Large intestine (tissue), 12 donors: ENCODE results near the gene SPINK4. TPM values are rescaled to one million over a fixed set of nuclear protein-coding genes. Genes with fewer than 3 reads are reported as not detected.

ENCODE experiments used
- DNase-seq, 2 donors: peaks; one replicate each; pipeline versions ENCODE4 v3.0.0 to v3.0.0-alpha.2; 2013
- H3K27ac ChIP-seq: one replicate; pipeline ENCODE4 v1.5.1; 2013; ENCODE audit warnings: low read length
- H3K27me3 ChIP-seq: 2 replicates; pipeline ENCODE4 v1.6.1; 2013; ENCODE audit warnings: low read length; ENCODE audit not compliant: control insufficient read depth, insufficient read depth
- H3K36me3 ChIP-seq: 2 replicates; pipeline ENCODE4 v1.6.1; 2013; ENCODE audit warnings: low read length; ENCODE audit not compliant: control insufficient read depth, insufficient read depth
- H3K4me1 ChIP-seq: one replicate; pipeline ENCODE4 v1.6.1; 2013; ENCODE audit warnings: low read length; ENCODE audit not compliant: control insufficient read depth, insufficient read depth
- H3K4me3 ChIP-seq: one replicate; pipeline ENCODE4 v1.5.1; 2013; ENCODE audit warnings: low read length
- H3K9me3 ChIP-seq: one replicate; pipeline ENCODE4 v1.6.1; 2013; ENCODE audit warnings: mild to moderate bottlenecking, low read depth, low read length, moderate library complexity; ENCODE audit not compliant: control insufficient read depth
- WGBS: methylation state at CpG from one replicate; pipeline ENCODE4 v1.1.5; 2013; ENCODE audit warnings: low lambda C conversion rate; ENCODE audit not compliant: insufficient coverage; 5-methylcytosine and 5-hydroxymethylcytosine counted together
- long read RNA-seq, 11 donors: transcript quantifications; one replicate each; lab custom pipeline, GENCODE V29; 2026
- polyA plus RNA-seq: library from polyadenylated mRNA; unstranded; fragments of 120-200 nt; gene quantifications from one replicate; pipeline ENCODE4 v1.2.1, GENCODE V29; 2013

Gene SPINK4
- polyA plus RNA-seq, result 82.4 TPM
- long read RNA-seq, donor 1, transcript SPINK4-201 (4 exons, 402 nt), result major isoform, 29 of 29 reads
- long read RNA-seq, donor 1, partial matches to known transcripts, result 0 of 29 reads
- long read RNA-seq, donor 1, other reads (novel, unspliced or antisense), result 0 of 29 reads
- long read RNA-seq, donor 2, transcript SPINK4-201 (4 exons, 402 nt), result major isoform, 96 of 96 reads
- long read RNA-seq, donor 2, partial matches to known transcripts, result 0 of 96 reads
- long read RNA-seq, donor 2, other reads (novel, unspliced or antisense), result 0 of 96 reads
- long read RNA-seq, donor 3, result 0 reads
- long read RNA-seq, donor 4, transcript SPINK4-201 (4 exons, 402 nt), result major isoform, 31 of 31 reads
- long read RNA-seq, donor 4, partial matches to known transcripts, result 0 of 31 reads
- long read RNA-seq, donor 4, other reads (novel, unspliced or antisense), result 0 of 31 reads
- long read RNA-seq, donor 5, transcript SPINK4-201 (4 exons, 402 nt), result major isoform, 11 of 11 reads
- long read RNA-seq, donor 5, partial matches to known transcripts, result 0 of 11 reads
- long read RNA-seq, donor 5, other reads (novel, unspliced or antisense), result 0 of 11 reads
- long read RNA-seq, donor 6, transcript SPINK4-201 (4 exons, 402 nt), result major isoform, 9 of 9 reads
- long read RNA-seq, donor 6, partial matches to known transcripts, result 0 of 9 reads
- long read RNA-seq, donor 6, other reads (novel, unspliced or antisense), result 0 of 9 reads
- long read RNA-seq, donor 7, transcript SPINK4-201 (4 exons, 402 nt), result major isoform, 7 of 7 reads
- long read RNA-seq, donor 7, partial matches to known transcripts, result 0 of 7 reads
- long read RNA-seq, donor 7, other reads (novel, unspliced or antisense), result 0 of 7 reads
- long read RNA-seq, donor 8, transcript SPINK4-201 (4 exons, 402 nt), result major isoform, 159 of 172 reads
- long read RNA-seq, donor 8, partial matches to known transcripts, result 6 of 172 reads
- long read RNA-seq, donor 8, other reads (novel, unspliced or antisense), result 7 of 172 reads
- long read RNA-seq, donor 9, transcript SPINK4-201 (4 exons, 402 nt), result major isoform, 68 of 68 reads
- long read RNA-seq, donor 9, partial matches to known transcripts, result 0 of 68 reads
- long read RNA-seq, donor 9, other reads (novel, unspliced or antisense), result 0 of 68 reads
- long read RNA-seq, donor 10, transcript SPINK4-201 (4 exons, 402 nt), result major isoform, 21 of 21 reads
- long read RNA-seq, donor 10, partial matches to known transcripts, result 0 of 21 reads
- long read RNA-seq, donor 10, other reads (novel, unspliced or antisense), result 0 of 21 reads
- long read RNA-seq, donor 11, transcript SPINK4-201 (4 exons, 402 nt), result major isoform, 23 of 23 reads
- long read RNA-seq, donor 11, partial matches to known transcripts, result 0 of 23 reads
- long read RNA-seq, donor 11, other reads (novel, unspliced or antisense), result 0 of 23 reads

- Histone ChIP-seq H3K4me3 (peak within 1 kb of the TSS; percentile 8), H3K27ac (no peak within 1 kb of the TSS), H3K36me3 (no peaks in the 10 kb centered on the region), H3K9me3 (no peaks in the 10 kb centered on the region), H3K4me1 (peaks cover 13% of the 10 kb centered on the region), H3K27me3 (no peaks in the 10 kb centered on the region)
- no CpG with 5 or more reads among the region's 7 CpGs for WGBS
- peak in 1 of 2 donors; percentile 30 for DNase-seq
Measured at GRCh38 chr9:33239921-33240320, at the start of gene SPINK4. TSS of gene SPINK4 (plus strand) at chr9:33240167. CDS start at chr9:33240209, 42 bp downstream.

- no peak overlapping the region for H3K4me3 ChIP-seq
- no CpG with 5 or more reads among the region's 3 CpGs for WGBS
- no peaks in the 10 kb centered on the region for H3K36me3 ChIP-seq
- H3K27me3 ChIP-seq, result no peaks in the 10 kb centered on the region
- H3K27ac ChIP-seq, result no peak overlapping the region
- no peak for DNase-seq
- H3K9me3 ChIP-seq, result no peaks in the 10 kb centered on the region
- H3K4me1 ChIP-seq, result peaks cover 14% of the 10 kb centered on the region
Measured at GRCh38 chr9:33192493-33193255, 47.3 kb upstream of the SPINK4 start.

DNA sequence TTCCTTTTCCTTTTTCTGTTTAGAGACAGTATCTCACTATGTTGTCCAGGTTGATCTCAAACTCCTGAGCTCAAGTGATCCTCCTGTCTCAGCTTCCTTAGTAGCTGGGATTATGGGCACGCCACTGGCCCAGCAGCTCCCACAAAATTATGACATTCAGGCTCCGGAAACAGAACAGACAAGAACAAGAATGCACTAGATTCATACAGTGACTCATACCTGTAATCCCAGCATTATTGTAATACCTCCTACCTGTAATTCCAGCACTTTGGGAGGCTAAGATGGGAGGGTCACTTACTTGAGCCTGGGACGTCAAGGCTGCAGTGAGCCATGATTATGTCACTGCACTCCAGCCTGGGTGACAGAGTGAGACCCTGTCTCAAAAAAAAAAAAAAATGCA, 46.1 kb upstream of the SPINK4 start:
- Histone ChIP-seq H3K36me3 (no peaks in the 10 kb centered on the region), H3K4me1 (peaks cover 12% of the 10 kb centered on the region), H3K4me3 (no peak overlapping the region), H3K27ac (no peak overlapping the region), H3K9me3 (no peaks in the 10 kb centered on the region), H3K27me3 (no peaks in the 10 kb centered on the region)
- DNase-seq, result no peak
- WGBS, result no CpG with 5 or more reads among the region's 3 CpGs

DNA sequence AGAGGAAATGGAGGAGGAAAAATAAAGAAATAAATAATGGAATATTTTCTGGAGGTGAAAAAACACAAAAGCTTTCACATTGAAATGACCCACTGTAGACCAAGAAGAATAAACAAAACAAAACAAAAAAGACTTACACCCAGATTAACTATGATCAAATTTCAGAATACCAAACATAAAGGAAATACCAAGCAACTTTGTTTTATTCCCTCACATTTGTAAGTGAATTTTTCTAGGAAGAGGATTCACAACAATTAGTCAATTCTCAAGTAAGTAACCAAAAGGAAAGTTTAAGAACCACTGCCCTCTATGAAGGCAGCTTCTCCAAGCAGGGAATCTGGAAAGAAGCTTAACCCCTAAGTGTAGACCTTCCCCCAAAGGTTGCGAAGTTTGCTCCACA, 43.2 kb upstream of the SPINK4 start:
- Histone ChIP-seq H3K27ac (no peak overlapping the region), H3K4me1 (no peaks in the 10 kb centered on the region), H3K27me3 (no peaks in the 10 kb centered on the region), H3K9me3 (no peaks in the 10 kb centered on the region), H3K36me3 (no peaks in the 10 kb centered on the region), H3K4me3 (no peak overlapping the region)
- no peak for DNase-seq
- WGBS, result 100% methylated on average over 1 of the region's 1 CpG

DNA sequence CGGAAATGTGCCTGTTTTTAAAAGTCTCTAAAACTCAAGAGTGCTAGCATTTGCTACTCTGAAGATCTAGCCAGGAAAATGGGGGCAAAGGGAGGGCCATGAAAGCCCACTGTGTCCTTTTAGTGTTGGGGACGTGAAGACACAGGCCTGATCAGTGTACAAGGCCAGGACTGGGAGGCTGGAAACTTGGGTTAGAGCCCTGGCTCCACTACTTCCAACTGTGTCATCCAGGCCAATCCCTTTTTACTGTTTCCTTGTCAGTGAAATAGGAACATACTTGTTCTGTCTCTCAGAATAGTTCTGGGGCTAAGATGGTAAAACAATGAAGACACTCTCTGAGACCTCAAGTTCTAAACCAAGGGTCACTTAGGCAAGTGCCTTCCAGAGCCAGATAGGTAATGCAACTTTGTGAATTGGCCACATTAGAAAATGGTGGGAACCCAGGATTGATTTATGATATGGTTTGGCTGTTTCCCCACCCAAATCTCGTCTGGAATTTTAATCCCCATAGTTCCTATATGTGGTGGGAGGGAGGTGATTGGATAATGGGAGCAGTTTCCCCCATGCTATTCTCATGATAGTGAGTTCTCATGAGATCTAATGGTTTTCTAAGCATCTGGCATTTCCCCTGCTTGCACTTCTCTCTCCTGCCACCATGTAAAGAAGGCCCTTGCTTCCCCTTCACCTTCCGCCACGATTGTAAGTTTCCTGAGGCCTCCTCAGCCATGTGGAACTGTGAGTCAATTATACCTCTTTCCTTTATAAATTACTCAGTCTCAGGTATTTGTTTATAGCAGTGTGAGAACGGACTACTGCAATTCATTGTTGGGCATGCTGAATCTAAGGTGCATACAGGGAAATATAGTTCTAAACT, 42.5 kb upstream of the SPINK4 start:
- Histone ChIP-seq H3K27ac (no peak overlapping the region), H3K4me1 (no peaks in the 10 kb centered on the region), H3K36me3 (no peaks in the 10 kb centered on the region), H3K9me3 (no peaks in the 10 kb centered on the region), H3K27me3 (no peaks in the 10 kb centered on the region), H3K4me3 (no peak overlapping the region)
- WGBS, result 56% methylated on average over 2 of the region's 6 CpGs
- no peak for DNase-seq

GRCh38 chr9:33198165-33198564, 41.8 kb upstream of the SPINK4 start:
- no peak for DNase-seq
- no peaks in the 10 kb centered on the region for H3K36me3 ChIP-seq
- WGBS, result 91% methylated on average over 4 of the region's 6 CpGs
- no peak overlapping the region for H3K27ac ChIP-seq
- H3K4me3 ChIP-seq, result no peak overlapping the region
- H3K27me3 ChIP-seq, result no peaks in the 10 kb centered on the region
- no peaks in the 10 kb centered on the region for H3K4me1 ChIP-seq
- H3K9me3 ChIP-seq, result no peaks in the 10 kb centered on the region

- Histone ChIP-seq H3K27ac (no peak overlapping the region), H3K27me3 (peaks cover 7% of the 10 kb centered on the region), H3K4me3 (no peak overlapping the region), H3K36me3 (no peaks in the 10 kb centered on the region), H3K4me1 (no peaks in the 10 kb centered on the region), H3K9me3 (no peaks in the 10 kb centered on the region)
- DNase-seq, result no peak
- WGBS, result no CpG with 5 or more reads among the region's 1 CpG
Measured at GRCh38 chr9:33202018-33202417, 37.9 kb upstream of the SPINK4 start.

- H3K27me3 ChIP-seq, result peaks cover 7% of the 10 kb centered on the region
- no peaks in the 10 kb centered on the region for H3K4me1 ChIP-seq
- H3K4me3 ChIP-seq, result no peak overlapping the region
- no peaks in the 10 kb centered on the region for H3K36me3 ChIP-seq
- peak in 1 of 2 donors; percentile 20 for DNase-seq
- H3K27ac ChIP-seq, result no peak overlapping the region
- no CpG with 5 or more reads among the region's 11 CpGs for WGBS
- H3K9me3 ChIP-seq, result no peaks in the 10 kb centered on the region
Measured at GRCh38 chr9:33202552-33203201, 37.3 kb upstream of the SPINK4 start.
